DND-41 (cell line): ENCODE results near the gene RPS6KC1.

Experiments
- EZH2 ChIP-seq: IDR thresholded peaks from 3 replicates; pipeline ENCODE4 v1.6.1; 2012; ENCODE audit warnings: borderline replicate concordance, low read depth, mild to moderate bottlenecking, moderate library complexity, low read length, inconsistent platforms; ENCODE audit not compliant: severe bottlenecking
- TF ChIP-seq, protein P1 (sequence below): IDR thresholded peaks from 2 replicates; pipeline ENCODE4 v1.5.1; 2012; ENCODE audit warnings: borderline replicate concordance, low read length, moderate library complexity, mild to moderate bottlenecking; ENCODE audit not compliant: poor library complexity, severe bottlenecking; ENCODE audit errors: extremely low read depth

DNA sequence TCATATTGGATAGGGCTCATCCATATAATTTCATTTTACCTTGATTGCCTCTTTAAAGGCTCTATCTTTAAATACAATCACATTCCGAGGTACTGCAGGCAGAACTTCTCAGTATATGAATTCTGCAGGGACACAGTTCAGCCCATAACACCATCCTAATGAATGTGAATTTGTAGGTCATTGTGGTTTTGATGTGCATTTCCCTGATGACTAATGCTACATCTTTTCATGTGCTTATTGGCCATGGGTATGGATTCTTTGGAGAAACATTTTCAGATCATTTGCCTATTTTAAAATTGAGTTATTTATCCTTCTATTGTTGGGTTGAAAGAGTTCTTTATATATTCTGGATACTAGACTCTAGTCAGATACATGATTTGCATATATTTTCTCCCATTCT, 9.6 kb upstream of the RPS6KC1 start:
- TF ChIP-seq, protein P1, sequence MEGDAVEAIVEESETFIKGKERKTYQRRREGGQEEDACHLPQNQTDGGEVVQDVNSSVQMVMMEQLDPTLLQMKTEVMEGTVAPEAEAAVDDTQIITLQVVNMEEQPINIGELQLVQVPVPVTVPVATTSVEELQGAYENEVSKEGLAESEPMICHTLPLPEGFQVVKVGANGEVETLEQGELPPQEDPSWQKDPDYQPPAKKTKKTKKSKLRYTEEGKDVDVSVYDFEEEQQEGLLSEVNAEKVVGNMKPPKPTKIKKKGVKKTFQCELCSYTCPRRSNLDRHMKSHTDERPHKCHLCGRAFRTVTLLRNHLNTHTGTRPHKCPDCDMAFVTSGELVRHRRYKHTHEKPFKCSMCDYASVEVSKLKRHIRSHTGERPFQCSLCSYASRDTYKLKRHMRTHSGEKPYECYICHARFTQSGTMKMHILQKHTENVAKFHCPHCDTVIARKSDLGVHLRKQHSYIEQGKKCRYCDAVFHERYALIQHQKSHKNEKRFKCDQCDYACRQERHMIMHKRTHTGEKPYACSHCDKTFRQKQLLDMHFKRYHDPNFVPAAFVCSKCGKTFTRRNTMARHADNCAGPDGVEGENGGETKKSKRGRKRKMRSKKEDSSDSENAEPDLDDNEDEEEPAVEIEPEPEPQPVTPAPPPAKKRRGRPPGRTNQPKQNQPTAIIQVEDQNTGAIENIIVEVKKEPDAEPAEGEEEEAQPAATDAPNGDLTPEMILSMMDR = no peak
- TF ChIP-seq EZH2 = no peak
